ENCODE measurements around the gene CCR2. TPM values are rescaled to one million over a fixed set of nuclear protein-coding genes. Genes with fewer than 3 reads are reported as not detected.
A peak's percentile ranks its signal among the peaks of the same experiment; 100 is the strongest.

The CCR2 gene
- polyA plus RNA-seq, 1 experiment = not detected

DNA sequence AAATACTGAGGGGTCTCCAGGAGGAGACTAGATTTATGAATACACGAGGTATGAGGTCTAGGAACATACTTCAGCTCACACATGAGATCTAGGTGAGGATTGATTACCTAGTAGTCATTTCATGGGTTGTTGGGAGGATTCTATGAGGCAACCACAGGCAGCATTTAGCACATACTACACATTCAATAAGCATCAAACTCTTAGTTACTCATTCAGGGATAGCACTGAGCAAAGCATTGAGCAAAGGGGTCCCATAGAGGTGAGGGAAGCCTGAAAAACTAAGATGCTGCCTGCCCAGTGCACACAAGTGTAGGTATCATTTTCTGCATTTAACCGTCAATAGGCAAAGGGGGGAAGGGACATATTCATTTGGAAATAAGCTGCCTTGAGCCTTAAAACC lies 21.3 kb downstream of the CCR2 start:
- no peak overlapping the region for H3K4me3 ChIP-seq (ENCODE audit: low read depth, low read length)
- CTCF ChIA-PET = interaction anchor here (0.9 kb wide), 1 partner anchor 296 kb away, joined by 4 read pairs; no protein-coding TSS in a partner anchor
- POLR2A ChIA-PET = no interaction called here
- no peaks in the 10 kb centered on the region for H3K9me3 ChIP-seq (ENCODE audit: control insufficient read depth, insufficient read depth, low read length)
- peaks cover 14% of the 10 kb centered on the region for H3K27me3 ChIP-seq (ENCODE audit: control insufficient read depth, insufficient read depth, low read length)
- TF ChIP-seq, protein P1, sequence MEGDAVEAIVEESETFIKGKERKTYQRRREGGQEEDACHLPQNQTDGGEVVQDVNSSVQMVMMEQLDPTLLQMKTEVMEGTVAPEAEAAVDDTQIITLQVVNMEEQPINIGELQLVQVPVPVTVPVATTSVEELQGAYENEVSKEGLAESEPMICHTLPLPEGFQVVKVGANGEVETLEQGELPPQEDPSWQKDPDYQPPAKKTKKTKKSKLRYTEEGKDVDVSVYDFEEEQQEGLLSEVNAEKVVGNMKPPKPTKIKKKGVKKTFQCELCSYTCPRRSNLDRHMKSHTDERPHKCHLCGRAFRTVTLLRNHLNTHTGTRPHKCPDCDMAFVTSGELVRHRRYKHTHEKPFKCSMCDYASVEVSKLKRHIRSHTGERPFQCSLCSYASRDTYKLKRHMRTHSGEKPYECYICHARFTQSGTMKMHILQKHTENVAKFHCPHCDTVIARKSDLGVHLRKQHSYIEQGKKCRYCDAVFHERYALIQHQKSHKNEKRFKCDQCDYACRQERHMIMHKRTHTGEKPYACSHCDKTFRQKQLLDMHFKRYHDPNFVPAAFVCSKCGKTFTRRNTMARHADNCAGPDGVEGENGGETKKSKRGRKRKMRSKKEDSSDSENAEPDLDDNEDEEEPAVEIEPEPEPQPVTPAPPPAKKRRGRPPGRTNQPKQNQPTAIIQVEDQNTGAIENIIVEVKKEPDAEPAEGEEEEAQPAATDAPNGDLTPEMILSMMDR (IDR thresholded peaks at IDR 0.05; ENCODE audit: low read depth, low read length) = no peak
- no peak for DNase-seq (ENCODE audit: low read depth, low spot score)
- H3K27ac ChIP-seq (ENCODE audit: low read depth, low read length) = no peak overlapping the region

GRCh38 chr3:46375814-46376213 lies 21.9 kb downstream of the CCR2 start:
- H3K9me3 ChIP-seq (ENCODE audit: control insufficient read depth, insufficient read depth, low read length) = no peaks in the 10 kb centered on the region
- no peak overlapping the region for H3K4me3 ChIP-seq (ENCODE audit: low read depth, low read length)
- H3K27ac ChIP-seq (ENCODE audit: low read depth, low read length) = no peak overlapping the region
- no peak for DNase-seq (ENCODE audit: low read depth, low spot score)
- TF ChIP-seq, protein P1 (IDR thresholded peaks at IDR 0.05; ENCODE audit: low read depth, low read length) = no peak
- ChIA-PET POLR2A (no interaction called here), CTCF (no interaction called here)
- peaks cover 14% of the 10 kb centered on the region for H3K27me3 ChIP-seq (ENCODE audit: control insufficient read depth, insufficient read depth, low read length)

DNA sequence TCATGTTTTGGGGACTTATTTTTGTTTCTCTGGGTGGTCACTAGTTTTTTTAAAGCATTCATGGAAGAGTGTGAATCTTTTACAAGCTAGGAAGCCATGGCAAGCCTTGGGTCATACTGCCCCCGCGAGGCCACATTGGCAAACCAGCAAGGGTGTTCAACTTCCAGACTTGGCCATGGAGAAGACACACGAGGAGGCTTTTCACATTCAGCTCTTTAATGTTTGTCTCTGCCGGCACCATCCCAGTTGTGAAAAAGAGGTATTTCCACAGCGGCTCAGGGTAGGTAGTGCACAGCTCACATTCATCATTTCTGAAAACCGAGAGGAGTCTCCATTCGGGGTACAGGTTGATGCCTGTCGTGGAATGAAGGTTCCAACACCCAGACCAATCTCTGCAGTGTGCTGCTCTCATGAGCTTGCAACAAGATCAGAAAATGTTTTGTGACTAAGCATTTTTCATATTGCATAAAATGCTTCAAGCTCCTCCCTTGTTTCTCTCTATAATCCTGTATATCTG lies 24.6 kb downstream of the CCR2 start:
- TF ChIP-seq, protein P1 (IDR thresholded peaks at IDR 0.05; ENCODE audit: low read depth, low read length) = peak; percentile 71
- ChIA-PET POLR2A (interaction anchor here (0.7 kb wide), 1 partner anchor 15 kb away, joined by 3 read pairs; no protein-coding TSS in a partner anchor), CTCF (interaction anchor here (0.7 to 2.8 kb wide), 22 partner anchors 8 to 445 kb away, joined by 3 to 27 read pairs (median 4); no protein-coding TSS in a partner anchor)
- no peak overlapping the region for H3K27ac ChIP-seq (ENCODE audit: low read depth, low read length)
- no peaks in the 10 kb centered on the region for H3K9me3 ChIP-seq (ENCODE audit: control insufficient read depth, insufficient read depth, low read length)
- no peak overlapping the region for H3K4me3 ChIP-seq (ENCODE audit: low read depth, low read length)
- peak; percentile 13 for DNase-seq (ENCODE audit: low read depth, low spot score)
- H3K27me3 ChIP-seq (ENCODE audit: control insufficient read depth, insufficient read depth, low read length) = peaks cover 13% of the 10 kb centered on the region

DNA sequence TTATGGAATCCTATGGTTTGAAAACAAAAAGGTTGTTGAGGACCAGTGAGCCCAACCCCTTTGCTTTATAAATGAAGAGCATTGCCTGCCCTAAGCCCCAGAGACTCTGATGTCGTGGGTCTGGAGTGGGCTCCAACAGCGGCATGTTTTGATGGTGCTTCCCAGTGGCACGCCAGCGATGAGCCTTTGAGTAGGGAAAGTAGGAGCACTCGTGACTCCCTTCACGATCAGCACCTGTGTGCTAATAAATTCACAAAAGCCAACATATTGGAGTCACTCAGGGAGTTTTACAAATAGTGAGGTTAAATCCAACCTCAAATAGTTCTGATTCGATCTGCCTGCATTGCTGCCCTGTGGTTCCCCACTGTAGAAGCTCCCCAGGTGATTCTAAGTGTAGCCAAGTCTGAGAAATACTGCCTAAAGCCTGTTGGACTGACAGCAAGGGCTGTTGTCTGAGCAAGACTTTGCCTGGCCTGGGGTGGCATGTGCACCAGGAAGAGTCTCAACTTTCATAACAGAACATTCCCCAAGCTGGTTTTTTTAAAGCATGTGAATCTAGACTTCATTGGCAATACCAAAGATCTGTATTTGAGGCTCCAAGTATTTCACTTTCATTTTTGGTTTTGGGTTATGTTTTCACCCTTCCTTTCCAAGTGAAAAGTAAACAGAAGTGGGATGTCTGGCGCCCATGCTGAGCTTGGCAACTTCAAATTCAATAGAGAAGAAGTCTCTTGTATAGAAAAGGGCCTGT lies 26.7 kb downstream of the CCR2 start:
- Histone ChIP-seq H3K4me3 (ENCODE audit: low read depth, low read length) (no peak overlapping the region), H3K27me3 (ENCODE audit: control insufficient read depth, insufficient read depth, low read length) (peaks cover 21% of the 10 kb centered on the region), H3K27ac (ENCODE audit: low read depth, low read length) (no peak overlapping the region), H3K9me3 (ENCODE audit: control insufficient read depth, insufficient read depth, low read length) (no peaks in the 10 kb centered on the region)
- no peak for DNase-seq (ENCODE audit: low read depth, low spot score)
- TF ChIP-seq, protein P1 (IDR thresholded peaks at IDR 0.05; ENCODE audit: low read depth, low read length) = no peak
- CTCF ChIA-PET = no interaction called here
- POLR2A ChIA-PET = no interaction called here

GRCh38 chr3:46381625-46382024 lies 27.7 kb downstream of the CCR2 start:
- H3K9me3 ChIP-seq (ENCODE audit: control insufficient read depth, insufficient read depth, low read length) = no peaks in the 10 kb centered on the region
- DNase-seq (ENCODE audit: low read depth, low spot score) = no peak
- CTCF ChIA-PET = no interaction called here
- H3K27me3 ChIP-seq (ENCODE audit: control insufficient read depth, insufficient read depth, low read length) = peaks cover 17% of the 10 kb centered on the region
- H3K27ac ChIP-seq (ENCODE audit: low read depth, low read length) = no peak overlapping the region
- no peak overlapping the region for H3K4me3 ChIP-seq (ENCODE audit: low read depth, low read length)
- POLR2A ChIA-PET = no interaction called here
- TF ChIP-seq, protein P1 (IDR thresholded peaks at IDR 0.05; ENCODE audit: low read depth, low read length) = no peak

All from AG04450 (cell line).